ENCODE results near the gene RIN2.

RIN2 gene, protein sequence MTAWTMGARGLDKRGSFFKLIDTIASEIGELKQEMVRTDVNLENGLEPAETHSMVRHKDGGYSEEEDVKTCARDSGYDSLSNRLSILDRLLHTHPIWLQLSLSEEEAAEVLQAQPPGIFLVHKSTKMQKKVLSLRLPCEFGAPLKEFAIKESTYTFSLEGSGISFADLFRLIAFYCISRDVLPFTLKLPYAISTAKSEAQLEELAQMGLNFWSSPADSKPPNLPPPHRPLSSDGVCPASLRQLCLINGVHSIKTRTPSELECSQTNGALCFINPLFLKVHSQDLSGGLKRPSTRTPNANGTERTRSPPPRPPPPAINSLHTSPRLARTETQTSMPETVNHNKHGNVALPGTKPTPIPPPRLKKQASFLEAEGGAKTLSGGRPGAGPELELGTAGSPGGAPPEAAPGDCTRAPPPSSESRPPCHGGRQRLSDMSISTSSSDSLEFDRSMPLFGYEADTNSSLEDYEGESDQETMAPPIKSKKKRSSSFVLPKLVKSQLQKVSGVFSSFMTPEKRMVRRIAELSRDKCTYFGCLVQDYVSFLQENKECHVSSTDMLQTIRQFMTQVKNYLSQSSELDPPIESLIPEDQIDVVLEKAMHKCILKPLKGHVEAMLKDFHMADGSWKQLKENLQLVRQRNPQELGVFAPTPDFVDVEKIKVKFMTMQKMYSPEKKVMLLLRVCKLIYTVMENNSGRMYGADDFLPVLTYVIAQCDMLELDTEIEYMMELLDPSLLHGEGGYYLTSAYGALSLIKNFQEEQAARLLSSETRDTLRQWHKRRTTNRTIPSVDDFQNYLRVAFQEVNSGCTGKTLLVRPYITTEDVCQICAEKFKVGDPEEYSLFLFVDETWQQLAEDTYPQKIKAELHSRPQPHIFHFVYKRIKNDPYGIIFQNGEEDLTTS

DNA sequence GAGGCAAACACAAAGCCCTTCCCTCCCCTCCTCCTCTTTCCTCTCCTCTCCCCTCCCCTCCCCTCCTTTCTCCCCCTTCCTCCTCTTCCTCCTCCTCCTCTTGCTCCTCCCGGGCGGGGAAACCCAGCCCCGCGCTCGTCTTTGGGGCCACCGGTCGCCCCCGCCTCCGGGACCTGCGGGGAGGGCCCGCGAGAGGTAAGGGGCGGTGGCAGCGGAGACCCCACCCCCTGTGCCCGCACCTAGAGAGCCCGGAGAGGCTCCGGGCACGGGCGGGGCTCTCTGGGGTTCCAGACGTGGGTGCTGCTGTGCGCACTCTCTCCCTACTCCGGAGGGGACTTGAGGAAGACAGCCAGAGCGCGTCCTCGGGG, at the start of gene RIN2:
Gene RIN2 (plus strand): TSS at position 126 of the 368 bp plus-strand sequence. CDS start 131,344 bp downstream, outside the sequence.
- peak; percentile 41 for DNase-seq

DNA sequence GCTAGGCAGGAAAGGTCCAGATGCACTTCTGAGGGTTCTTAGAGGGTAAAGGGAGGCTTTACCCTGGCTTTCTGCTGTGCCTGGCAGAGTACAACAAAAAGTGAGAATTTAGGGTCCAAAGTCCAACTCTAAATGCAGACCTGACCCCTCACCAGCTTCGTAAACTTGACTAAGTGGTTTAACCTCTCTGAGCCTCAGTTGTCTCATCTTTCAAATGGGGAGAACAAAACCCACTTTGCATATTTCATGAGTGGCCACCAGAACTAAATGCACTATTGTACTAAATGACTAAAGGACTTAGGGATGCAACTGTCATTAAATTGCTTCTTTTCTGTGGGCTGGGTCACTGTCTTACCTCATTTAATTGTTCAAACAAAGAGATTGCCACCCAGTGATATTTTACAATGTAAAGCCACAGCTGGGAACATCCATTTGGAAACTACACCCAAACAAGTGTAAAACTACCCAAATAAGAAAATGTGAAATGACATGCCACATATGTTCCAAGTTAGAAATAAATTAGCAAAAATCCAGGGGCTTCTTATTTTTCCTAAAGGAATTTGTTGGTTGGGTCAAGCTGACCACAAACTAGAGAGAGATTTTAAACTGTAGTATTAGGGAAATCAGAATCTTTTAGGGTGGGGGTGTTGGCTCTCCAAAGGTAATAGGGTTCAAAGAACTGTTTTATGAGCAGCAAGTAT, 48.3 kb upstream of the RIN2 start:
- DNase-seq = no peak

DNA sequence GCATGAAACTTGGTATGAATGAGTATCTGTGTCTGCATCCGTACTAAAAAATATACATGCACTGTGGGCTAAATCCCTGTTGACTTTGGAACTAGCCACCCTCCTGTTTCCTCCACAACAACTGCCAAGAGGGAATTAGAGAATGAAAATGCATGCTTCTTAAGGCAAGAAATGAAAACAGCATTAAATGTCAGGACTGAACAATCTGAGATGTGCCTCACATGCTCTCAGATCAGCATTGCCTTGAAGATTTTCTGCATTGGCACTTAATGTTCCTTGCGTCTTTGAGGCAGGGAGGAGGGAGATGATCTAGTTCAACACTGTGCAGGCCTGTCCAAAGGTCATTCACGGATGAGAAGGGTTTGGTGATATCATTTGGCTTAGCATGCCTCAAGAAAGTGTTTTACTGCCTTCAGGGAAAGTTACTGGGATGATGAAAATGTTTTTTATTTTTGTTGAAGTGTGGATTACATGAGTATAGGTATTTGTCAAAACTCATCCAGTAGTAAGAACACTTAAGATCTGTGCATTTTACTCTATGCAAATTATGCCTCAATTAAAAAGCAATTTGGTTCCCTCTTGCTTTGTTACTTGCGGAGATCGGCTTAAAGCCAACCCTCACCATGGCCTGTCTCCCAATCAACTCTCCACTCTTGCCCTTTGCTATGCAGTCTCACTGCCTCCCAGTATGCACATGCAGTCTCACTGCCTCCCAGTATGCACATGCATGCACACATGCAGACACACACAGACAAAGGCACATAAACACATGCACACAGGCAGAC, 47.5 kb upstream of the RIN2 start:
- DNase-seq = no peak

DNA sequence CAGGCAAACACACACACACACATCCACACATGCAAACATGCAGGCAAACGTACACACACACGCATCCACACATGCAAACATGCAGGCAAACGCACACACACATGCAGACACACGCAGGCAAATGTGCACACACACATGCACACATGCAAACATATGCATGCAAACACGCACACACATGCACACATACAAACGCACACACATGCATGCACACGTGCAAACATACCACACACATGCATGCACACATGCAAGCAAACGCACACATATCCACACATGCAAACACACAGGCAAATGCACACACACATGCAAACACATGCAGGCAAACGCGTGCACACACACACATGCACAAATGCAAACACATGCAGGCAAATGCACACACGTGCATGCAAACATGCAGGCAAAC, 46.9 kb upstream of the RIN2 start:
- DNase-seq = no peak

DNA sequence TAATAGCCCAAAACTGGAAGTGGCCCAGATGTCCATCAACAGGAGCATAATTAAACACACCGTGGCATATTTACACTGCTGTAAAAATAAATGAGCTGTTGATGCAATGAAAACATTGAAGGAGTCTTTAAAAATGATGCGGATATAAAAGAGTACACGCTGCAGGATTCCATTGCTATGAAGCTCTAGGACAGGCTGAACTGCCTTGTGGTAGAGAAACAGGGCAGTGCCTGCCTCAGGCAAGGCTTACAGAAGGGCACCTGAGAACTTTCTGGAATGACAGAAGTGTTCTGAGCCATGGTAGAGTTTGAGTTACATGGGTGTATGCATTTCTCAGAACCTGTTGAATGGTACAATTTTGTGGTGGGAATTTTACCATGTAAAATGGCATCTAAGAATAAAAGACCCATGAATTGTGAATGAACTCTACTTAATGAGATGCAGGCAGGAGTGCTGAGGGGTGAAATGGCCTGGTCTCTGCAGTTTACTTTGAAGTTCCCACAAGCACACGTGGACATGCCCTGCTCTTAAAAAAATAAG, 45.3 kb upstream of the RIN2 start:
- peak; percentile 24 for DNase-seq

DNA sequence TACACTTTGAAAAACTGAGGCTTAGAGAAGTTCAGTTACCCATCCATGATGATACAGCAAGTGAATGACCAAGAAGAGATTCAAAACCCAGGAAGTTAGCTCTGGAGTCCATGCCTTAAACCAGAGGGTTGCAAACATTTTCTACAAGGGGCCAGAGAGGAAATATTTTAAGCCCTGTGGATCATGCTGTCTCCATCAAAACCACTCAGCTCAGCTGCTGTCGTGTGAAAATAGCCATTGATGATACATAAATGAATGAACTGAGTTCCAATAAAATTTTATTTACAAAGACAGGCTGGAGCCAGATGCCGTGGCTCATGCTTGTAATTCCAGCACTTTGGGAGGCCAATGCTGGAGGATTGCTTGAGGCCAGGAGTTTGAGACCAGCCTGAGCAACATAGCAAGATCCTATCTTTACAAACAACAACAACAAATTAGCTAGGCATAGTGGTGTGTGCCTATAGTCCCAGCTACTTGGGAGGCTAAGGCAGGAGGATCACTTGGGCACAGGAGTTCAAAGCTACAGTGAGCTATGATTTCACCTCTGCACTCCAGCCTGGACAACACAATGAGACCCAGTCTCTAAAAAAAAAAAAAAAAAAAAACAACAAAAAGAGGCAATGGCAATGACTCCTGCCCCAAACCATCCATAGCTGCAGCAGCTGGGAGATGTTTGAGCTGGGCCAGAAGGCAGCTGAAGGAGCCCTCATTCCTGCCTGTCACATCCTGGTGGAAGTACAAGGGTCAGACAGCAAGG, 44.1 kb upstream of the RIN2 start:
- no peak for DNase-seq

DNA sequence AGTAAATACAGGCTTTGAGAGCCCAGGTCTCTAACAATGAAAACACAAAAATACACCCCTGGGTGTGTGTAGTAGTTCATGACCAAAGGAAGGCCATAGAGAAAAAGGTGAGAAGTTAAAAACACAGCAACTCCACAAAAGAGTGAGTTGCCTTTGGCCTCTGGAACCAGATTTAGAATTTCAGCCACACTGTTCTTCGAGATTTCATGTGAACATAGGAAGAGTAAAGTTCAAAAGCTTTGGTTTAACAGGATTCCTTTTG, 43.5 kb upstream of the RIN2 start:
- DNase-seq = no peak

DNA sequence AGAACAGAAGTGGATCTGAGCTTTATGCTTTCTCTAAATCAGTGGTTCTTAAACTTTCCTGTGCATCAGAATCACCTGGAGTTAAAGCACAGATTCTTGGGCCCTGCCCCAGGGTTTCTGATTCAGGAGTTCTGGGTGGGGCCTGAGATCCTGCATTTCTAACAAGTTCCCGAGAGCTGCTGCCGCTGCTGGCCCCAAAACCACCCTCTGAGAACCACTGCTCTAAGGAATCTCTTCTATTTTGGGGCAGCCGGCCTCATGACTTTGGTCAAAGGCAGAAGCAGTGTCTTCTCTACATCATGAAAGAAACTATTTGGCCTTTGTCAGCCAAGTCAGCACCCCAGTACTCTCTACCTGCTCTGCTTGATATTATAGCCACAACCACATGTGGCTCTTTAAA, 42.1 kb upstream of the RIN2 start:
- DNase-seq = no peak

DNA sequence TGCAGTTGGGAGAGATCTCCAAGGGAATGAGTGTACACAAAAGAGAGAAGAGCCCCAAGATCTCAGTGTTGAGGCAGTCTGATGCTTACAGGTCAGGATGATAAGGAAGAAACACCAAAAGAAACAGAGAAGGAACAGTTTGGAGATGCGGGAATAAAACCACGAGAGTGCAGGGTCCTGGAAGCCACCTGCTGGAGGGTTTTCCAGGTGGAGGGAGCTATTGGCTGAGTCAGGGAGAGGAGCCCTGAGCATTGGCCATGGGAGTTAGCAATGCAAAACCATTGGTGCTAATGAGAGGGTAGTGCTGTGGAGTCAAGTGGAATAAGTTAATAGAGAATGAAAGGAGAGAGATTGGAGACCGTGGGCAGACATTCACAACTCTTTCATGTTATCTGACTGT, 39.2 kb upstream of the RIN2 start:
- no peak for DNase-seq

DNA sequence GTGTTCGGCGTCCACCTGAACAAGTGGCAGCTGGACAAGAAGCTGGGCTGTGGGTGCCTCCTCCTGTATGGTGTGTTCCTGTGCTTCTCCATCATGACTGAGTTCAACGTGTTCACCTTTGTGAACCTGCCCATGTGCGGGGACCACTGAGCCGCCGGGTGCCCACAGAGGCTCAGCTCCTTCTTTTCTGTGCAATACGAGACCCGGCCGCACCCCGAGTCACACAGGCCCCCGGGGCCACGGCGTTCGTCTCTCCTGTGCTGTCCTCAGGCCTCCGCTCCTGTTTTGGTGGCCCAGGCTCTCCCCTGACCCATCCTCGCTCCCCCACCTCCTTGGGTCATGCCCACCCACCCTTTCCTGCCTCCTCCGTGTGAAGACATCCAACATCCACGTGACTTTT, 37.1 kb upstream of the RIN2 start:
- DNase-seq = no peak

DNA sequence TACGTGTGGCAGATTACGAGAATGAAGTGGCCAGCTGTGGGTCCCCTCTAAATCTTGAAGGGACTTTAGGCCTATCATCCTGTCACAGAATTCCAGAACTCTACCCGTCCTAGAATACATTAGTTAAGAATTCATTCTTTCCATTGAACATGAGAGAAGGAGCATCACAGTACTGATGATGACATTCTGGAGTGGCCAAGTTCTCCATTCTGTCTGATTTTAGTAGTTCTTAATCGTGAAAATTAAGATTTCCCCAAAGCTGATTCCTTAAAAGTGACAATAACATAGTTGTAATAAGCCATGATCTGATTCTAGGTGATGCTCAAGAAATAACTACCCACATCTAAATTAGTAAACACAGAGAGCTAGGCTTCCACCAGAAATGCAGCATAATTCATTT, 35.0 kb upstream of the RIN2 start:
- no peak for DNase-seq

DNA sequence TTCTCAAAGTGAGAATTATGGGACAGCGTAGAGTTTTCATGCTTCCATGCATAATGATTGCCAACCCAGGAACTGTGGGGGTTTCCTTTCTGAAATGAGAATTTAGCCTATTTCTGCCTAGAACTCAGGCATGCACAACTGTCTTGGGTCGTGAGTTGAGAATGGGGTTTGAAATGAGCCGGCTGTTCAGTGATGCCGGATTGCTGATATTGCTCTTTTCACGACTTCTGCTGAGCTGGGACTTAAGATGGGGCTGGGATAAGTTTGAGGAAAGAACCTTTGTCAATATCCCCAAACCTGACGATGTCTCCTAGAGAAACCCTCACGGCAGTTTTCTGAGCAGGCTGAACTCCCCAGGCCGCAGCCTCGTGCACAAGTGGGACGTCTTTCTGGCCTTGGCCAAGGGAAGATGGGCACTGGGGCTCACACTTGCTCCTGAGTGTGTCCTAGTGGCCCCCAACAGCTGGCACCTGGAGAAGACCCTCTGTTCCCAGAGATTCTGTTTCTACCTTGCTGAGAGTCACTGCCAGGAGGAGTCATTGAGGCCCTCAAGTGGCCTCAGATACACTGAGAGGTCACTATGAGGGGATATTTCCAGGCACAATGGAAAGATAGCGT, 34.1 kb upstream of the RIN2 start:
- DNase-seq = no peak

DNA sequence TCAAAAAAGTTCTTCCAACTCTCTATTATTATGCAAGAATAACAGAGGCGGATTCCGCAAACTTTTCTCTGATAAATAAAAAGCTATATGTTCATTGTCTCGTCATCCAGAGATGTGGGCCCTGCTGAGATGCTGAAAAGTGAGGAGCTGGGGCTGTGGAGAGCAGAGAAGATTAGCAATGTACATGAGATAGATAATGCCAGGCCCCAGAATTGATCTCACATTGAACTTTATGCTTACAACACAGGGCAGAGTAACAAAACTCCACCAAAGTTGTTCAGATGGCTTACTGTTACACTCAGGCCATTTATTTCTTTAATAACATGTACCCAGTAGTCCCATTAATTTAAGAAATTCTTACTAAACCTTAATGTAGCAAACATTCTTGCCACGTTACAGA, 32.7 kb upstream of the RIN2 start:
- no peak for DNase-seq

DNA sequence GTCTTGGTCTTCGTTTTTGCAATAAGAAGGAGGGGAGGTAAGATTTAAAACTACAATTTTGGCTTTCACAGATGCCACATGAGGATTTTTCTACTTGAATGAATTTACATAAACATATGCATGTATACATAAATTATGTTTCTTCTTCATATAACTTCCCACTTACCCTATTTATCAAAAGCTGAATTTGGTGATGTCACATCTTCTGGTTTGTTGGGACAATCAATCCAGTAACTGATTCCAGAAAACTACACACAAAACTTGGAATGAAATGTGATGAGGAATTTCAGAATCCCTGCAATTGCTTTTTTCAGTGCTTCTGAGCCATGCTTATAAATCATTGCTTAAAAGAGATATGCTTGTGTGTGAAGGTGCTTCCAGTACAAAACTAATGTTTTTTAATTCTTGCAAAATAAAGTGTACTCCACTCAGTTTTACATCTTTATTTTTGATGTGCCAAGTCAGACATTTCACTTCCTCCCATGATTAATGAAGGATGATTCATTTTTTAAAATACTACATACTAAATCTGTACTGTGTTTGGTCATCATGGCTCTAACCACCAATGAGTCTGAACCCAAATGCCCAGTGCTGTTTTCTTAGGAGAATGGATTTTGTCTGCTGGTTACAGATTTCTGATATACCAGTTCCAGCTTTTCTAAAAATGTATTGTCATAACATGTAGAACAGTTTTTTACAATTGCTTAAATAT, 32.1 kb upstream of the RIN2 start:
- DNase-seq = no peak

DNA sequence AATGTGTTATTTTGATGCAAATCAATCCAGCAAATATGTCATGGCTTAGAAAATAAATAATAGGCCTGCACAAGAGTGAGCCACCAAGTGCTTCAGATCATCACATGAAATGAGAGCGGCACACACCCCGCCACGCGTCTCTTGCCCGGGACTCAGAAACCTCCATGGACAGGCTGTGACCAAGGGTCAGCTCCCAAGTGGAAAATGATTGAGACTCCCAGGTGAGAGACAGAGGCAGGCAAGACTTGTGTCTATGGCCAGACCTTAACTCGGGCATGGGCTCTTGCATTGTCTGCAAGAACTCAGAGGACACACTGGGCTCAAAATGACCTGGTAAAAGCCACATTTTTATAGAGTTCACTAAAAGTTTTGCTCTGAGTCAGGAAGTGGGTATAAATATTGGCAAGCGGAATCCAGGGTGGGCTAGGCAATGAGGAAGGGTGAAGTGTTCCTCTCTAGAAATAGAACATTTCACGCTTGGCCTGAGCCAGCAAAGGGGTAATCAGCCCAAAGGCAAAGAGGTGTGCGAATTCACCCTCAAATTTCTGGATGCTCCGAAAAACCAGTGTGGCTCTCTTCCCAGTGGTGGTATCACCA, 30.7 kb upstream of the RIN2 start:
- DNase-seq = no peak

DNA sequence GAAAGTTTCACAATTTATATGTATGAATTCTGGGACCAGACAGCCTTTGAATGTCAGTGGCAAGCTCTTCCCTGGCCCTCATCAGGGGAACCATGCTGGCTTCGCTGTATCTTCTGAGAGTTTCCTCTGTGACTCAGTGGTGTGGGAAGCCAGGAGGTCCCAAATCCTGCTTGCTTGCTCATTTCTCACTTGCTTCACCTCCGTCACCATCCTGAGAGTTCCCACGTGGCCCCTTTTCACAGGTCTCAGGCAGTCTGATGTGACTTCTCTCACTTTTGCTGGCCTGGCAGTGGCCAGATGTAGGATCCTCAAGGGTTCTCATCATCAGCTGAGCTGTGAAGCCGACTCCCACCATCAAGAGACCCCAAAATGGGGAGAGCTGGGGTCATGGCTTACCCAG, 28.4 kb upstream of the RIN2 start:
- DNase-seq = no peak

DNA sequence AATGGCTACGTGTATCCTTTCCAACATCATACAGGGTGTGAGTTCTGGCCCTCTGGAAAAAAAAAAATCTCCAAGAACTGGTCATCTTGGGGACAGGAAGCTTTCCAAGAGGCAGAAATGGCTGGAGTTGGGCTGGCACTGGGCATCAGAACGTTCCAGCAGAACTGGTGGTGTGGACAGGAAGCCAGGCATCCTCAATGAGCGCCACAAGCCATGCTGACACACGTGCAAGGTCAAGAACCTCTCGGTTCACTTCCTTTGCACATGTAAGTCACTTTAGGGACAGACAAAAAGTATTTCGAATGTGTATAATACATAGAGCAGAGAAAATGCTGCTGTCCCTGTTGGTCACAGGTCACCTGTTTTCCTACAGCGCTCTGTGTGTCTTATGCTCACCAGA, 27.4 kb upstream of the RIN2 start:
- DNase-seq = no peak

DNA sequence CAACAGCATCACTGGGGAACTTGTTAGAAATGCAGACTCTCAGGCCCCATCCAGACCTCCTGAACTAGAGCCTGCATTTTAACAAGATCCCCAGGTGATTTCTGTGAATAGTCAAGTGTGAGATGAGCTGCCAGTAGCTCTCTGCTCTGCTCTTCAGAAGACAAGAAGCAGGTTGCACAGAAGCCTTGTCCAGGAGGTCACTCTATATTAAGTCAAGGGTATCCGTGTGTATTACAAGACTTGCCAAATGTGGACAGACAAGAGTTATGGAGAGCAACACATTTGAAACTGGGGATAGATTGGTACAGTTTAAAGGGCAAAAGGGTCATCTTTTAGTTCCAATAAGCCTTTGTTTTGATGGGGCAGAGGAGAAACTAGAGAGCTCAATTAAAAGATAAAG, 23.2 kb upstream of the RIN2 start:
- no peak for DNase-seq

DNA sequence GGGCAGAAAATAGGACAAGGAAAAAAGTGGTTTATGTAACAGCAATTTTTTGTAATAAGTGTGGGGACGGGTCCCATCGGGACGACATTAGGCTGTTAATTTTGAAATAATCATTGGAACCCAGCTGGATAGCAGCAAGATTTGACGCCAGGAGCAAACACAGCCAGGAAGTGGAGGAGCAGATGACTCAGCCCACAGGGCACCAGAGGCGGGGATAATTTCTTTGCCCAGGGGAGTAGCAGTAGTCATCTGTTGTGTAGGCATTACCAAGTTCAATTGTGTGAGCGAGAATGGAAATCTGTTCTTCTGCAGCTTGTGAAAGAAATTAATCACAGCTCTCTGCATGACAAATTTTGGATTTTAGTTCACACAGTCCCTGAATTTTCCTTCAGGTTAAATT, 22.6 kb upstream of the RIN2 start:
- no peak for DNase-seq

DNA sequence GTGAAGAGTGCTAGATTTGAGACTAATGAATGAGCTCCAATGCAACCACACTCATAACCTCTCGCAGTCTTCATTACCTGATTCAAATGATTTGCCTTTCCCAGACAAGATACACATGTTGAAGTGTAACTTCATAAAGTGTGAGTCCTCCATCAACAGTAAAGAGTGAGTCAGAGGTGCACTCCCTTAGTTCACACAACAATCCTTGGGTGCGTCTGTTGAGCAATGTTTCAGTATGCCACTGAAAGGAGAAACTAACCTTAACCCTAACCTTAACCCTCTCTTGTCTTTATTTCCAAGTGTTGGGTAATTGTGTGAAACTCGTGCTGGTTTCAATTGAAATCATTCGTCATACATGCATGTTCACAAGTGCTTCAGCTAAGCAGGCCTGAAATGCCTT, 21.0 kb upstream of the RIN2 start:
- no peak for DNase-seq

DNA sequence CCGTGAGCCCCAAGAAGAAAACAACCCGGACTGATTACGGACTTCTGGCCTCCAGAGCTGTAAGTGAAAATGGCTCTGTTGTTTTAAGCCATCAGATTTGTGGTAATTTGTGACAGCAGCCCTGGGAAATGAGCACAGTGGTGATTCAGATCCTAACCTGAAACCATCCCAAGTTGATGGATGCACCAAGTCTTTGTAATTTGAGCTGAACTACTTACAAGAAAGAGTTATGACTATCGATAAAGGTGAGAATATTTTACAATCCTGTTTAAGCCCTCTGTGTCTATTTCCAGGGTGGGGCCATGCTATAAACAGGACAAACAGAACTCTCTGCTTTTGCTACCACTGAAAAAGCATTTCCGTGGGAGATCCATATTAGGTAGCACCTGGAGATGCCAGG, 19.1 kb upstream of the RIN2 start:
- DNase-seq = no peak
